K562 (cell line): ENCODE results near the gene CCDC141. TPM values are rescaled to one million over a fixed set of nuclear protein-coding genes. Genes with fewer than 3 reads are reported as not detected.
A peak's percentile ranks its signal among the peaks of the same experiment; 100 is the strongest.

Experiments used
- ATAC-seq: fragments of 200-7000 bp; cut with Tn5 transposase; 3 replicates; pipeline ENCODE4 v1.9.1; 2020; ENCODE audit warnings: moderate library complexity
- BruUV-seq: library from RNA; stranded (reverse); fragments of 400-500 nt; replicated peaks from 2 replicates; lab custom pipeline; 2021; lab: Mats Ljungman, UMichigan
- CTCF ChIA-PET: fragments of 300-600 bp; formaldehyde crosslinking; extraction: SDS; loops from one replicate; lab custom pipeline; 2021; ENCODE audit warnings: low intra/inter-chr PET ratio; lab: Yijun Ruan, JAX
- POLR2A ChIA-PET: fragments of 300-600, 350-650 bp; sonication (Branson Sonifier 250); formaldehyde crosslinking; extraction: SDS; loops from one replicate; lab custom pipeline; 2021; ENCODE audit warnings: antibody characterized with exemption, inconsistent platforms; lab: Yijun Ruan, JAX
- DNase-seq, 4 experiments: peaks; one replicate each; pipeline versions ENCODE4 v3.0.0 to v3.0.0-alpha.2; 2011 to 2018; ENCODE audit warnings: low spot score in 3 of 4, mixed read lengths in 3 of 4; ENCODE audit errors: extremely low read depth in 1 of 4
- FAIRE-seq: peaks from 2 replicates; lab custom pipeline; 2011; peaks lifted over from hg19 to GRCh38; lab: Jason Lieb, UNC
- H2AFZ ChIP-seq: 2 replicates; pipeline ENCODE4 v1.6.0; 2011; ENCODE audit warnings: low read depth, low read length, control low read depth, inconsistent platforms
- H3K27ac ChIP-seq: fragments of 200-600 bp; 3 replicates; pipeline ENCODE4 v1.8.0; 2011; ENCODE audit warnings: low read depth, mild to moderate bottlenecking, control low read depth, inconsistent platforms, low read length, moderate library complexity, mixed read lengths; ENCODE audit errors: extremely low read depth
- H3K27me3 ChIP-seq, 2 experiments: fragments of 300-600 bp in 1 of 2; 2 replicates in 1 of 2; 3 replicates in 1 of 2; pipeline versions ENCODE4 v1.6.0 to v1.8.0; 2011; ENCODE audit warnings: inconsistent platforms in 2 of 2, low read length in 2 of 2, mild to moderate bottlenecking in 1 of 2, mixed read lengths in 1 of 2, moderate library complexity in 1 of 2; ENCODE audit not compliant: control insufficient read depth in 2 of 2, insufficient read depth in 2 of 2
- H3K36me3 ChIP-seq: fragments of 300-600 bp; 3 replicates; pipeline ENCODE4 v1.8.0; 2011; ENCODE audit warnings: mild to moderate bottlenecking, low read length, inconsistent platforms; ENCODE audit not compliant: control insufficient read depth, insufficient read depth
- H3K4me1 ChIP-seq, 2 experiments: fragments of 200-600 bp in 1 of 2; replicated peaks in 1 of 2; 2 replicates in 1 of 2; 3 replicates in 1 of 2; pipeline versions ENCODE4 v1.5.1 to v1.8.0; 2011; ENCODE audit warnings: inconsistent platforms in 2 of 2, low read length in 2 of 2, mild to moderate bottlenecking in 1 of 2, mixed read lengths in 1 of 2, moderate library complexity in 1 of 2; ENCODE audit not compliant: control insufficient read depth in 2 of 2, insufficient read depth in 2 of 2
- H3K4me2 ChIP-seq: 2 replicates; pipeline ENCODE4 v1.6.1; 2011; ENCODE audit warnings: low read length, control low read depth, inconsistent platforms, mixed read lengths; ENCODE audit not compliant: insufficient read depth
- H3K4me3 ChIP-seq: fragments of 200-600 bp; sonication (generic), shearing (Covaris generic); 2 replicates; pipeline ENCODE4 v1.5.1; 2016; ENCODE audit warnings: control low read depth, inconsistent platforms
- H3K79me2 ChIP-seq: fragments of 200-600 bp; 3 replicates; pipeline ENCODE4 v1.8.0; 2011; ENCODE audit warnings: low read length, inconsistent platforms; ENCODE audit not compliant: control insufficient read depth, insufficient read depth
- H3K9ac ChIP-seq, 2 experiments: 2 replicates each; pipeline versions ENCODE4 v1.6.0 to v1.6.1; 2011; ENCODE audit warnings: low read depth in 2 of 2, low read length in 2 of 2, control low read depth in 1 of 2, inconsistent platforms in 1 of 2, mild to moderate bottlenecking in 1 of 2, mixed read lengths in 1 of 2; ENCODE audit not compliant: insufficient read depth in 1 of 2
- H3K9me1 ChIP-seq: one replicate; pipeline ENCODE4 v1.6.0; 2011; ENCODE audit warnings: inconsistent platforms, mild to moderate bottlenecking, low read length, moderate library complexity; ENCODE audit not compliant: control insufficient read depth, insufficient read depth
- H3K9me3 ChIP-seq: replicated peaks from 2 replicates; pipeline ENCODE4 v1.5.1; 2011; ENCODE audit warnings: low read depth, low read length, inconsistent platforms; ENCODE audit not compliant: control insufficient read depth, insufficient read depth
- H4K20me1 ChIP-seq: replicated peaks from 2 replicates; pipeline ENCODE4 v1.6.1; 2011; ENCODE audit warnings: low read length, inconsistent platforms, mixed read lengths; ENCODE audit not compliant: control insufficient read depth, insufficient read depth
- CAMTA2 ChIP-seq: fragments of 250-450 bp; sonication (Bioruptor Pico); conservative IDR thresholded peaks from 2 replicates; pipeline ENCODE4 v1.5.1; 2022
- HDAC3 ChIP-seq: fragments of 450-650 bp; IDR thresholded peaks from 2 replicates; pipeline ENCODE4 v1.6.1; 2018; ENCODE audit warnings: borderline replicate concordance, mild to moderate bottlenecking, moderate library complexity; ENCODE audit not compliant: partially characterized antibody
- MEIS2 ChIP-seq: fragments of 450-650 bp; IDR thresholded peaks from 2 replicates; pipeline ENCODE4 v1.6.1; 2014; ENCODE audit warnings: mild to moderate bottlenecking; ENCODE audit not compliant: partially characterized antibody
- MIER1 ChIP-seq: fragments of 450-650 bp; IDR thresholded peaks from 2 replicates; pipeline ENCODE4 v1.6.1; 2016; ENCODE audit warnings: antibody characterized with exemption, mild to moderate bottlenecking, low read depth
- MXI1 ChIP-seq: IDR thresholded peaks from 2 replicates; pipeline ENCODE4 v1.6.1; 2011; ENCODE audit warnings: low read depth, mild to moderate bottlenecking, improper control_type of control experiment, low read length
- NCOA4 ChIP-seq: fragments of 450-650 bp; IDR thresholded peaks from 2 replicates; pipeline ENCODE4 v1.6.1; 2018; ENCODE audit warnings: mild to moderate bottlenecking; ENCODE audit not compliant: partially characterized antibody
- PKNOX1 ChIP-seq: fragments of 450-650 bp; IDR thresholded peaks from 2 replicates; pipeline ENCODE4 v1.6.1; 2016
- SETDB1 ChIP-seq: IDR thresholded peaks from one replicate; pipeline ENCODE4 v1.6.1; 2012; ENCODE audit warnings: low read length, control low read depth, inconsistent platforms
- SMAD4 ChIP-seq: fragments of 250-450 bp; sonication (Bioruptor Pico); conservative IDR thresholded peaks from 2 replicates; pipeline ENCODE4 v1.8.0; 2021; ENCODE audit warnings: inconsistent platforms, mild to moderate bottlenecking, moderate library complexity
- SPI1 ChIP-seq: IDR thresholded peaks from 2 replicates; pipeline ENCODE4 v1.6.1; 2011; ENCODE audit warnings: low read depth, low read length, control low read depth, borderline replicate concordance
- USF1 ChIP-seq: sonication (generic); formaldehyde crosslinking; IDR thresholded peaks from 2 replicates; pipeline ENCODE4 v1.9.0; 2022; ENCODE audit warnings: mild to moderate bottlenecking, missing genetic modification reagents
- ZBTB1 ChIP-seq: sonication (generic); formaldehyde crosslinking; IDR thresholded peaks from 2 replicates; pipeline ENCODE4 v1.8.1; 2023; ENCODE audit warnings: missing genetic modification reagents, low read depth, mild to moderate bottlenecking, borderline replicate concordance
- ZNF584 ChIP-seq: fragments of 200-800 bp; sonication (Bioruptor generic); IDR thresholded peaks from 2 replicates; pipeline ENCODE4 v1.6.1; 2016; ENCODE audit warnings: low read depth, mild to moderate bottlenecking, missing genetic modification characterization, missing compliant biosample characterization
- ZSCAN29 ChIP-seq: fragments of 450-650 bp; IDR thresholded peaks from 2 replicates; pipeline ENCODE4 v1.6.1; 2017
- WGBS: fragments of 100-300 bp; shearing (Covaris generic); methylation state at CpG from one replicate; pipeline ENCODE4 v1.1.6; 2016; ENCODE audit warnings: low coverage, mixed read lengths; ENCODE audit not compliant: insufficient coverage; ENCODE audit errors: missing lambda C conversion rate; 5-methylcytosine and 5-hydroxymethylcytosine counted together
- in situ Hi-C: fragments of 300-500 bp; cut with MboI; formaldehyde crosslinking; loops from 4 replicates; pipeline ENCODE4 v1.15.0; 2018; ENCODE audit warnings: inconsistent platforms, mixed read lengths
- intact Hi-C: fragments of 100-400 bp; cut with micrococcal nuclease; formaldehyde crosslinking; loops from 2 replicates; pipeline ENCODE4 v1.14.2; 2022
- polyA plus RNA-seq, 8 experiments: library from polyadenylated mRNA; depleted of rRNA in 4 of 8; stranded (reverse) in 5 of 8; unstranded in 3 of 8; fragments of >200 nt; fragmentation: Nextera tagmentation in 2 of 8; fragmentation: Illumina TruSeq in 1 of 8; extraction: Ambion mirVana in 2 of 8; extraction: Trizol in 1 of 8; gene quantifications; 2 replicates each; pipeline versions ENCODE4 v1.2.1 to v1.2.3, GENCODE V29; 2011 to 2014; ENCODE audit warnings: inconsistent platforms in 1 of 8, missing spikeins in 1 of 8
- total RNA-seq, 7 experiments: library from RNA; depleted of rRNA in 6 of 7; stranded (reverse); fragments of >200 nt in 6 of 7; fragmentation: Illumina TruSeq in 2 of 7; extraction: Trizol in 2 of 7; gene quantifications; 2 replicates each; pipeline versions ENCODE4 v1.2.1 to v1.2.3, GENCODE V29; 2011 to 2021; ENCODE audit warnings: low replicate concordance in 1 of 7

CCDC141 gene
- total and polyA plus RNA-seq, 9 of the 15 experiments (the other 6 are each of a cell fraction or from before 2014, with no cell fraction given) = 0.09 TPM; not detected in 8

- 1% methylated on average over 4 of the region's 4 CpGs for WGBS
- Histone ChIP-seq H2AFZ (no peak overlapping the region), H3K27me3 (no peaks in the 10 kb centered on the region), H3K9me3 (no peaks in the 10 kb centered on the region), H3K27ac (no peak overlapping the region), H3K4me3 (no peak overlapping the region), H4K20me1 (no peaks in the 10 kb centered on the region), H3K9me1 (no peaks in the 10 kb centered on the region), H3K4me2 (no peak overlapping the region), H3K79me2 (no peaks in the 10 kb centered on the region), H3K4me1 (no peaks in the 10 kb centered on the region), H3K9ac (no peak overlapping the region), H3K36me3 (no peaks in the 10 kb centered on the region)
- BruUV-seq = no TSS peak
- ChIA-PET CTCF (no interaction called here), POLR2A (interaction anchor here (0.7 kb wide), 1 partner anchor 65 kb away, joined by 3 read pairs; no protein-coding TSS in a partner anchor)
- in situ Hi-C loops (no loop called here), intact Hi-C loops (no loop called here)
- ATAC-seq (no peak), DNase-seq (no peak), FAIRE-seq (no peak)
- TF ChIP-seq CAMTA2 (CRISPR knock-in tag) = no peak
- peak; percentile 8; the same call in 1 of the 2 replicates for TF ChIP-seq PKNOX1
- peak; percentile 44 for TF ChIP-seq MEIS2
Measured at GRCh38 chr2:178962805-178963433, 87.0 kb downstream of the CCDC141 start.

GRCh38 chr2:178962152-178962551 is 87.8 kb downstream of the CCDC141 start:
- BruUV-seq = no TSS peak

More at GRCh38 chr2:178962152-178962551, 87.8 kb downstream of the CCDC141 start:
- H3K9me3 ChIP-seq = no peaks in the 10 kb centered on the region
- H3K4me2 ChIP-seq = no peak overlapping the region
- H3K27ac ChIP-seq = no peak overlapping the region
- no peak for TF ChIP-seq SMAD4 (CRISPR knock-in tag)
- TF ChIP-seq ZSCAN29 = no peak
- no peak for TF ChIP-seq MIER1
- TF ChIP-seq SETDB1 = no peak
- no peak for TF ChIP-seq USF1 (CRISPR knock-in tag)
- TF ChIP-seq ZBTB1 = no peak
- no peak for TF ChIP-seq MXI1
- TF ChIP-seq ZNF584 (CRISPR knock-in tag) = no peak
- TF ChIP-seq NCOA4 = no peak
- no peak for TF ChIP-seq HDAC3
- no peak for TF ChIP-seq SPI1
- no peak overlapping the region for H2AFZ ChIP-seq
- in situ Hi-C loops = no loop called here
- ATAC-seq = no peak
- no peak for FAIRE-seq
- H3K4me3 ChIP-seq = no peak overlapping the region
- no peak overlapping the region for H3K9ac ChIP-seq
- no peaks in the 10 kb centered on the region for H3K79me2 ChIP-seq
- intact Hi-C loops = no loop called here
- no peaks in the 10 kb centered on the region for H3K9me1 ChIP-seq
- no peaks in the 10 kb centered on the region for H4K20me1 ChIP-seq
- 0% methylated on average over 1 of the region's 1 CpG for WGBS
- no peak for DNase-seq
- no peaks in the 10 kb centered on the region for H3K4me1 ChIP-seq
- ChIA-PET POLR2A (interaction anchor here (0.7 kb wide), 1 partner anchor 64 kb away, joined by 3 read pairs; no protein-coding TSS in a partner anchor), CTCF (no interaction called here)
- no peaks in the 10 kb centered on the region for H3K36me3 ChIP-seq
- no peaks in the 10 kb centered on the region for H3K27me3 ChIP-seq
